Neuron (in vitro differentiated cells): ENCODE data around the gene ENTPD8.

Experiments used
- H2AFZ ChIP-seq: one replicate; pipeline ENCODE4 v1.6.1; 2013; ENCODE audit warnings: low read depth, mild to moderate bottlenecking, inconsistent platforms, low read length, moderate library complexity
- H3K27me3 ChIP-seq: one replicate; pipeline ENCODE4 v1.6.1; 2013; ENCODE audit warnings: low read length; ENCODE audit not compliant: insufficient read depth
- H3K36me3 ChIP-seq: one replicate; pipeline ENCODE4 v1.6.1; 2013; ENCODE audit warnings: low read length; ENCODE audit not compliant: insufficient read depth
- H3K4me1 ChIP-seq: one replicate; pipeline ENCODE4 v1.6.1; 2013; ENCODE audit warnings: low read length; ENCODE audit not compliant: insufficient read depth
- H3K4me3 ChIP-seq: 2 replicates; pipeline ENCODE4 v1.5.1; 2013; ENCODE audit warnings: mild to moderate bottlenecking, low read length, moderate library complexity
- H3K9me3 ChIP-seq: one replicate; pipeline ENCODE4 v1.6.1; 2013; ENCODE audit warnings: low read length

Gene ENTPD8

DNA sequence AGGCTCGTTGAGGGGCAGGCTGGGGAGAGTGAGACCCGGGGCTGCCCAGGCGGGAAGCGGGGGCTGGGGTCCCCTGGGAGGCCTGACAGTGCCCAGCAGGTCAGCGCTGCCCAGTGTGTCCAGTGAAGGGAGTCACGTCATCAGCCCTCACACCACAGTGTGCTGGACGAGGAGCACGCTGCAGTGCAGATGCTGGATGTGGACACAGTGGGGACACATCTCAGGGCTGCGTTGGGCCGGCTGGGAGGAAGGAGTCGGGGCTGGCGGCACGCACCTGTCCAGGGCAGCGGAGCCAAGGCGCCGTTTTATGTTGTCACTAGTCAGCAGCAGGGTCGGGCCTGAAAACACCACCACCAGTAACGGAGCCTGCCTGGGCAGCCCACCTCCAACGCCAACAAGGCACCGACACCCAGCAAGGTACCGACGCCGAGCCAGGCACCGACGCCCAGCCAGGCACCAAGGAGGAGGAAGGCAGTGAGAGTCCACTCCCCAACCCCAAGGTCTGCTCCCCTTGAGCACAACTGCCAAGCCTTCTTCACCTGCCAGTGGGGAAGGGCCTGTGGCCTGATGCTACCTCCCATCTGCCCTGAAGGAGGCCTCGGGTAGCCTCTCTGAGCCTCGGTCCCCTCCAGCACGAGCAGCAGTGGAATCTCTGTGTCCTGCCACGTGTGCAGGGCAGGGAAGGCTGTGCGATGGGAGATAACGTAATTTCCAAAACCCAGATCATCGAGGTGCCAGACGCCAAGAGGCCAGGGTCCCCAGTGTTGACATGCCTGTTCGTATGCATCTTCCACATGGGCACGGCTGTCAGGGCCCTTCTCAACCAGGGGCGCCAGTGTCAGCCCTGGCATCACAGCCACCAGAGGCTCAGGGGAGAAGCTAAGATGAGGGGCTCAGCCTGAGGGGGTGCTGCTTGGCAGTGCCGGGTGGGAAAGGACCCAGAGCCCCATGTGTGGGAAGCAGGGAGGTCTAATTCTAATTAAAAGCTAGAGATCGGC, 39.8 kb upstream of the ENTPD8 start:
- Histone ChIP-seq H3K4me3 (no peak overlapping the region), H3K27me3 (peaks cover 6% of the 10 kb centered on the region)

DNA sequence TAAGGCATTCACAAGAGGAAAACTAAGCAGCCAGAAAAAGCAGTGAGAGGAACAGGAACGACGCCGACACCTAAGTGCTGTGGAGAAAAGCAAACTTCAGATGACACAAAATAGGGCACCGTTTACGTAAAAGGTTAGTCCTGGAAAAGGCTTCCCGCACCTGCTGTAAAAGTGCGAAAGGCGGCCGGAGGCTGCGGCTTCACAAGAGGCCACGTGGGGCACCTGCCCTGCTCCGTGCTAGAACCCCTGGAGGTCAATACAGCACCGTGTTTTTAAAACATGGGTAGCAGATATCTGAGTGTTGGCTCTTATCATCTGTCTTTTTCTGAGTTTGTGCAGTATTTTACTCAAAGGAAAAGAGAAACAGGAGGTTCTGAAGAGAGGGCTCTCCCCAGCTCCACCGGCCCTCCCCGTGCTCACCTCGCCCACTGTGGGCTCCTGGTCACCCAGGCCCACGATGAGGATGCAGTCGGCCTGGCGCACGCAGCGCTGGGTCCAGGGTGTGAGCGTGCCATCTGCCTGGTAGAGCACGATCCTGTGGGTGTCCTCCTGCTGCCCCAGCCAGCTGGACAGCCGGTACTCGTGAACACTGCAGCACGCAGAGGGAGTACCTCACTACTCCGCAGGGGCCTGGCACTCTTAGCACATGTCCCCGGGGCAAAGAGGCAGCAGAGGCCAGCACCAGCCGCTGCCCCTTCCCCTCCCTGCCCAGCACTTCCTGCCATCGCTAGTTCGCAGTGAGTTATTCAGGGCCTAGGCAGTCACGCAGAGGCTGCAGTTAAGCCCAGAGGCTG, 38.9 kb upstream of the ENTPD8 start:
- Histone ChIP-seq H2AFZ (no peak overlapping the region), H3K4me3 (no peak overlapping the region), H3K27me3 (peaks cover 3% of the 10 kb centered on the region), H3K9me3 (peaks cover 4% of the 10 kb centered on the region), H3K36me3 (no peaks in the 10 kb centered on the region), H3K4me1 (peaks cover 6% of the 10 kb centered on the region)

More for the DNA sequence above, 39.8 kb upstream of the ENTPD8 start:
- H2AFZ ChIP-seq, result no peak overlapping the region
- no peaks in the 10 kb centered on the region for H3K36me3 ChIP-seq
- H3K4me1 ChIP-seq, result peaks cover 6% of the 10 kb centered on the region
- H3K9me3 ChIP-seq, result peaks cover 4% of the 10 kb centered on the region

DNA sequence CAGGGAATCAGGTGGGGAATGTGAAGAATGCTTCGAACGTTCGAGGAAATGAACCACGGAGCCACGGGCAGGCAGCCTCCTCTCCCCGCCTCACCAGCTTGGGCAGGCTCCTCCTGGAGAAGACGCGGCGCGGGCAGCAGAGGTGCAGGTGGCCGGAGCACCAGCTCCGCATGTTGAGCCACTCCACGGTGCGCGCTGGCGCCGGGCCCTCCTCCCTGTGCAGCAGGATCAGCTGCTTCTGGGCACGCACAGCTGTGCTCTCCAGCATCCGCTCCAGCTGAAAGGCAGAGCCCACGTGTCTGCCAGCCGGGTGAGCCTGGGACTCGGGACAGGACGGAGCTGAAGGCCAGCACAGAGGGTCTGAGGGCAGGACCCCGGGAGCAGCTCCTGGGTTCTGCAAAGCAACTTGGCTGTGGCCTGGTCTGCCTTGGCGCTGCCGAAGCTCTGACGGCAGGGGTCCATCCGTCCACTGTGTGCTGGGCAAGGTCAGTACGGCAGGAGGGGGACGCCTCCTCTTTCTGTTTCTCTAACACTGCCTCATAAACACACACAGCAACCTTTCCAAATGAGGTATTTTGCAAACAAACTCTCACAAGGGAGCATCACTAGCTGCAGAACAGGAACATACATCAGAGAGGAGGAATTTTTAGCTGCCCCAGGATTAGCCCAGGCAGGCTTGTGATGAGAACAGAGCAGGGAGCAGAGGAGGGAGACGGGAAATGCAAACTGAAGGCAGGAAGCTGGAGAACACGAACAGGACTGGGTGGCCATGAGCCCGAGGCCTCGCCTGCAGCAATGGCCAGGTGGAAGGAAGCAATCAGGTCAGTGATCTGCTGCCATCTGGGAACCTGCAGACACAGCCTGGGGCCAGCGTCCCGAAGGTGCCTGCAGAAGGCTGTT, 38.1 kb upstream of the ENTPD8 start:
- Histone ChIP-seq H2AFZ (no peak overlapping the region), H3K4me1 (peaks cover 6% of the 10 kb centered on the region), H3K9me3 (peaks cover 4% of the 10 kb centered on the region), H3K36me3 (no peaks in the 10 kb centered on the region), H3K4me3 (no peak overlapping the region), H3K27me3 (peaks cover 3% of the 10 kb centered on the region)

DNA sequence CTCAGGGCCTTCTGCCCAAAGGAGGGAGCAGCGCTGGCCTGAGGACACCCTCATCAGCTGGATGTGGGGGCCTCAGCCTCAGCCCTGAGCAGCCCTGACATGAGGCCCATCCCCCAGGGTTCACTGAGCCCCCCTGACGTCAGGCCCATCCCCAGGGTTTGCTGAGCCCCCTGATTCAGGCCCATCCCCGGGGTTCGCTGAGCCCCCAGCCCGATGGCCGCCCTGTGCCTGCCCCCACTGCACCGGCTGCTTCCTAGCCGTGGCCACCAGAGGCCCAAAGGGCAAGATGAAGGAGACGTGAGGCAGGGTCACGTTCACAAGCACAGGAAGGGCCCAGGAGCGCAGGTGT, 37.4 kb upstream of the ENTPD8 start:
- H3K4me3 ChIP-seq, result no peak overlapping the region
- H3K9me3 ChIP-seq, result peaks cover 4% of the 10 kb centered on the region
- H3K4me1 ChIP-seq, result peaks cover 6% of the 10 kb centered on the region
- no peaks in the 10 kb centered on the region for H3K36me3 ChIP-seq
- H3K27me3 ChIP-seq, result peaks cover 3% of the 10 kb centered on the region
- H2AFZ ChIP-seq, result no peak overlapping the region

DNA sequence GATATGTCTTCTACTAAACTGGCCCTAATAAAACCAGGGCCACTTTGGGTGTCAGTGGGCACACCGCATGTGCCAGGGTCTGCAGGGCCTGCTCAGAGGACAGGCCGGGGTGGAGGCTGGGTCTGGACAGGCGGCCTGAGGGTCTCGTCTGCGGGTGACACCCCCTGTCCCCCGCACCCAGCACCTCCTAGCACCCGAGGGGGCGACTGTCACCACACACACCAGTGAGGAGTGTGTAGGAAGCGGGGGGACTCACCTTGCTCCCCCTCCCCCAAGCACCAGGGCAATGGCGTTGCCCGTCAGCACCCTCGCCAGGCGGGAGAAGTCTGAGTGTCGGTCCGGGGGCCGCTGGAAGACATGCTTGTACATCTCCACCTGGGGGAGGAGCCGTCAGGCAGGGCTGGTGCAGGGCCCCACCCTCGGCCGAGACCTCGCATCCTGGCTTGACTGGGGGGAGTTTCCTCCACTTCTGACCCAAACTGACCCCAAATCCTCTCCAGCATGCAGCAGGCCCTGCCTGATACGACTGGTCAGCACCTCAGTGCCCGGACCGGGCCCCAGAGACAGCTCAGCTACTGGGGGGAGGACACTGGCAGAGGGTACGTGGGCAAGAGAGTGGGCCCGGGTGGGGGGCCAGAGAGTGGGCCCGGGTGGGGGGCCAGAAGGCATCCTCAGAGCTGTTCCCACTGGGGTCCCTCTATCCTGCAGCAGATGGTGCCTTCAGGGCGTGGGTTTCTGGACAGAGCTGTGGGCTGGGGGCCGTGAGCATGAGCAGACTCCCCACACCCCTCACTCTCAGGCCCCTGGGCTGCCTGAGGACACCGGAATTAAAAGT, 36.8 kb upstream of the ENTPD8 start:
- H3K36me3 ChIP-seq, result no peaks in the 10 kb centered on the region
- no peak overlapping the region for H2AFZ ChIP-seq
- H3K9me3 ChIP-seq, result peaks cover 4% of the 10 kb centered on the region
- peaks cover 6% of the 10 kb centered on the region for H3K4me1 ChIP-seq
- H3K27me3 ChIP-seq, result peaks cover 3% of the 10 kb centered on the region
- H3K4me3 ChIP-seq, result no peak overlapping the region

DNA sequence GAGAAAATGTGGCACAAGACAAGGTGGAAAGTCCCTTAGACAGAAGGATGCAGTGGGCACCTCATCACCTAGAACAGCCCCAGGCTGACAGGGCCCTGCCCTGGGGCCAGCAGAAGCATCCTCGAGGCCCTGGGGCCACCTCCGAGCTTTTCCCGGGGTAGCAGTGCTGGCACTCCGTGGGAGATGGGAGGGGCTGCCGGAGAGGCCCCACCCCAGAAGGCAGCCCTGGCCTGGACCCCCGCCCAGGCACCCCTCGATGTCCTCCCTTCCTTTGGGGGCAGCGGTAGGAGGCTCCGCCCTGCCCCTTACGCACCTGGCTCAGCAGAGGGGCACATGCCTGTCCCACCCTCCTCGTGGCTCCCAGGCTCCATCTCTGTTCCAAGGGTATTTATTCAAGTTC, 35.7 kb upstream of the ENTPD8 start:
- Histone ChIP-seq H3K9me3 (peaks cover 4% of the 10 kb centered on the region), H3K36me3 (no peaks in the 10 kb centered on the region), H3K4me1 (peaks cover 6% of the 10 kb centered on the region), H3K4me3 (no peak overlapping the region), H3K27me3 (peaks cover 3% of the 10 kb centered on the region), H2AFZ (no peak overlapping the region)

DNA sequence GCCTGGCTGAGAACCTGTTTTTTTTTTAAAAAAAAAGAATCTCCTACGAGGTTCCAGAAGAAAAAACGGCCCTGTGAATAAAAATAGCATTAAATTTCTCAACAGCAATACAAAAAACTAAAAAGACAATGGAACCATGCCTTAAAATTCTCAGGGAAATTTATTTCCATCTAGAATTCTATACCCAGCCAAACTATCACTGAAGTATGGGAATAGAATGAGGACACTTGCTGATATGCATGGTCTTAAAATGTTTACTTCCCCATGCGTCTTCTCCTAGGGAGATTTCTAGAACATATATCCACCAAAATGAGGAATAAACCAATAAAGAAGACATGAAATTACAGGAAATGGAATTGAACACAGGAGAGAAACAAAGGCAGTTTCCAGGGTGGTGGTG, 34.5 kb upstream of the ENTPD8 start:
- Histone ChIP-seq H3K27me3 (peaks cover 2% of the 10 kb centered on the region), H3K36me3 (no peaks in the 10 kb centered on the region), H3K4me3 (no peak overlapping the region), H3K9me3 (peaks cover 4% of the 10 kb centered on the region), H2AFZ (no peak overlapping the region), H3K4me1 (peaks cover 6% of the 10 kb centered on the region)

DNA sequence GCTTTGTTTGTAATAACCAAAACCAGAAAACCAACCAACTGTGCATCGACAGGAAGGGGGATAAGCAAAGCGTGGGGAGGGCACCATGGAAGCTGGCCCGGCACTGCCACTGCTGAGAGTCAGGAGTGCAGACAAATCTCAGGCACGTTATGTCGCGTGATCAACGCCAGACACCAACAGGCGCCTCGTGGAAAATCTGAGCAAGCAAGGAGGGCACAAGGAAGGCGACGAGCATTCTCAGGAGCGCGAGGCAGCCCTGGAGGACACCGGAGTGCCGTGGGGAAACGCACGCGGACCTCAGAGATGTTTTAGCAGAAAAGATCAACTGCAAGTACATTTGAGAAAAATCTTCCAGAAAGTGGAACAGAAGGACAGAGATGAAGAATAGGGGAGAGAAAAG, 33.1 kb upstream of the ENTPD8 start:
- H3K36me3 ChIP-seq, result no peaks in the 10 kb centered on the region
- H2AFZ ChIP-seq, result no peak overlapping the region
- no peaks in the 10 kb centered on the region for H3K27me3 ChIP-seq
- H3K9me3 ChIP-seq, result peaks cover 4% of the 10 kb centered on the region
- H3K4me3 ChIP-seq, result no peak overlapping the region
- H3K4me1 ChIP-seq, result peaks cover 3% of the 10 kb centered on the region

DNA sequence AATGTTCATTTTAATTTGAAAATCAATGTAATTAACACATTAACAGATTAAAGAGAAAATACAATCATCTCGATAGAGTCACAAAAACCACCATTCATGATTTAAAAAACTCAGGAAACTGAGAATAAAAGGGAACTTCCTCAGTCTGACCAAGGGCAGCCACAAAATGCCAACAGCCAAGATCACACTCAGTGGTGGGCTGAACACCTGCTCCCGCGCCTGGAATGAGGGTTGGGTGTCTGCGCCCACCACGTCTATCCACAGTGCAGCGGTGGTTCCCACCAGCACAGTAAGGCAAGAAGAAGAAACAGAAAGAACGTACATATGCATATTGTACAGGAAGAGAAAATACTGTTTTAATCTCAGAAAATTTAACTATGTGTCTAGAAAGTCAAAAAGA, 29.6 kb upstream of the ENTPD8 start:
- Histone ChIP-seq H3K36me3 (no peaks in the 10 kb centered on the region), H3K4me3 (no peak overlapping the region), H2AFZ (no peak overlapping the region), H3K9me3 (no peaks in the 10 kb centered on the region), H3K4me1 (no peaks in the 10 kb centered on the region), H3K27me3 (no peaks in the 10 kb centered on the region)

DNA sequence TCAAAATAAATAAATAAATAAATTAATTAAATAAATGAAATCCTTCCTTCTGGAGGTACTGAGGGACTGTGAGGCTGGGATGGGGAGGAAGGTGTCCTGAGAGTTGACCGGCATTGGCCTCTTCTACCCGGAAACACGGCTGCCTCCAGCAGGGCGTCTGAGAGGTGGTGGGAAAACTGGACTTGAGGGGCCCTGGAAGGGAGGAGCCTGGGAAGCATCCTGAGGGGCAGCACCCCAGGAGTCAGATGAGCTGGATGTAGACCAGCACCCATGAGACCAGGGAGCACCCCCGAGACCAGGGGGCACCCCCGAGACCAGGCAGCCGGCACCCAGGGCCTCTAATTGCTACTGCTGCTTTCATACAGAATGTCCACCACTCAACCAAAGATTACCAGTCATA, 26.7 kb upstream of the ENTPD8 start:
- Histone ChIP-seq H3K36me3 (no peaks in the 10 kb centered on the region), H3K4me1 (no peaks in the 10 kb centered on the region), H3K27me3 (no peaks in the 10 kb centered on the region), H3K9me3 (peaks cover 2% of the 10 kb centered on the region), H3K4me3 (no peak overlapping the region), H2AFZ (no peak overlapping the region)

DNA sequence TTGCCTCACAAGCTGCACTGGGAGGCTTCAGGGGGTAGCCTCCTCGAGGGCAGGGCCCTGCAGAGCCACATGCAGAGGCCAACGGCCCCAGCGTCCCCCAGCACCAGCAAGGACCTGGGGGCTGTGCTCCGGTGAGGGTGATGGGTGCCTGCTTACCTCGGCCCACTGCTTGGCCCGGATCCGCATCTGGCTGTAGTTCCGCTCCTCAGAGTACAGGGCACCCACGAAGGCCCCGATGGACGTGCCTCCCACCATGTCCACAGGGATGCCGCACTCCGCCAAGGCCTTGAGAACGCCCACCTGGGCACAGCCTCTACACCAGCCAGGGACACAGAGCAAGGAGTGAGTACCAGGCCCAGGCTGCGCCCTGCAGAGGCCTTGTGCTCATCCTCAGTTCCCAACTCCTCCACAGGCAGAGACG, 26.0 kb upstream of the ENTPD8 start:
- no peak overlapping the region for H2AFZ ChIP-seq
- no peaks in the 10 kb centered on the region for H3K4me1 ChIP-seq
- no peaks in the 10 kb centered on the region for H3K36me3 ChIP-seq
- peaks cover 2% of the 10 kb centered on the region for H3K9me3 ChIP-seq
- no peak overlapping the region for H3K4me3 ChIP-seq
- H3K27me3 ChIP-seq, result no peaks in the 10 kb centered on the region
